ENCODE measurements around the gene SLC19A1. TPM values are rescaled to one million over a fixed set of nuclear protein-coding genes. Genes with fewer than 3 reads are reported as not detected.
A peak's percentile ranks its signal among the peaks of the same experiment; 100 is the strongest.
"Not testable (repeated sequence)": the region's sequence is repeated elsewhere in the genome, so short reads cannot be mapped to it uniquely, and the experiment has no call there.

SLC19A1 gene
- total and polyA plus RNA-seq, 4 experiments from 2014 or later: 7.4 to 9.8 (median 8.2) TPM

DNA sequence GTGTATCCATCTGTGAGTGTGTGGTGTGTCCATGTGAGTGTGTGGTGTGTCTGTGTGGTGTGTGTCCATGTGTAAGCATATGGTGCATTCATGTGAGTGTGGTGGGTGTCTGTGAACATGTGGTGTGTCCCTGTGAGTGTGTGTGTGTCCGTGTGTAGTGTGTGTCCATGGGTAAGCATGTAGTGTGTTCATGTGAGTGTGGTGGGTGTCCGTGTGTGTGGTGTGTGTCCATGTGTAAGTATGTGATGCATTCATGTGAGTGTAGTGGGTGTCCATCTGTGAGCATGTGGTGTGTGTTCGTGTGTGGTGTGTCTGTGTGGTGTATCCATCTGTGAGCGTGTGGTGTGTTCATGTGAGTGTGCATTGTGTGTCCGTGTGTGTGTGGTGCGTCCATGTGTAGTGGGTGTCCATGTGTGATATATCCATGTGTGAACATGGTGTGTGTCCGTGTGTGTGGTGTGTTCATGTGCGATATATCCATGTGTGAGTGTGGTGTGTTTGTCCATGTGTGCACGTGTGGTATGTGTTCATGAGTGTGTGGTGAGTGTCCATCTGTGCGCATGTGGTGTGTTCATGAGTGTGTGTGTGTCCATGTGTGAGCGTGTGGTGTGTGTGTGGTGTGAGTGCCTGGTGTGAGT is 12.3 kb downstream of the SLC19A1 start:
- Mint-ChIP-seq H3K4me1 (peaks cover 3 to 13% (median 10%) of the 10 kb centered on the region in 4 donors), H3K36me3 (peaks cover 3 to 13% of the 10 kb centered on the region in 2 donors), H3K4me3 (no peak overlapping the region), H3K9me3 (no peaks in the 10 kb centered on the region), H3K27me3 (no peaks in the 10 kb centered on the region), H3K27ac (no peak overlapping the region)
- Histone ChIP-seq H3K27me3 (ENCODE audit: insufficient read depth, low read length) (no peaks in the 10 kb centered on the region), H3K36me3 (ENCODE audit: insufficient read depth, low read length) (peaks cover 10% of the 10 kb centered on the region), H3K4me3 (ENCODE audit: low read length in 2 of 2) (no peak overlapping the region), H3K27ac (ENCODE audit: low read depth, low read length) (no peak overlapping the region), H3K4me1 (ENCODE audit: insufficient read depth, low read length) (peaks cover 14% of the 10 kb centered on the region), H3K9me3 (ENCODE audit: control insufficient read depth in 1 of 2, low read length in 2 of 2) (no peaks in the 10 kb centered on the region)
- CTCF ChIA-PET (ENCODE audit: partially characterized antibody): no interaction called here
- POLR2A ChIA-PET (ENCODE audit: partially characterized antibody): no interaction called here
- intact Hi-C loops (cut with micrococcal nuclease): no loop called here
- DNase-seq: peak in 1 of 5 donors; percentile 7

DNA sequence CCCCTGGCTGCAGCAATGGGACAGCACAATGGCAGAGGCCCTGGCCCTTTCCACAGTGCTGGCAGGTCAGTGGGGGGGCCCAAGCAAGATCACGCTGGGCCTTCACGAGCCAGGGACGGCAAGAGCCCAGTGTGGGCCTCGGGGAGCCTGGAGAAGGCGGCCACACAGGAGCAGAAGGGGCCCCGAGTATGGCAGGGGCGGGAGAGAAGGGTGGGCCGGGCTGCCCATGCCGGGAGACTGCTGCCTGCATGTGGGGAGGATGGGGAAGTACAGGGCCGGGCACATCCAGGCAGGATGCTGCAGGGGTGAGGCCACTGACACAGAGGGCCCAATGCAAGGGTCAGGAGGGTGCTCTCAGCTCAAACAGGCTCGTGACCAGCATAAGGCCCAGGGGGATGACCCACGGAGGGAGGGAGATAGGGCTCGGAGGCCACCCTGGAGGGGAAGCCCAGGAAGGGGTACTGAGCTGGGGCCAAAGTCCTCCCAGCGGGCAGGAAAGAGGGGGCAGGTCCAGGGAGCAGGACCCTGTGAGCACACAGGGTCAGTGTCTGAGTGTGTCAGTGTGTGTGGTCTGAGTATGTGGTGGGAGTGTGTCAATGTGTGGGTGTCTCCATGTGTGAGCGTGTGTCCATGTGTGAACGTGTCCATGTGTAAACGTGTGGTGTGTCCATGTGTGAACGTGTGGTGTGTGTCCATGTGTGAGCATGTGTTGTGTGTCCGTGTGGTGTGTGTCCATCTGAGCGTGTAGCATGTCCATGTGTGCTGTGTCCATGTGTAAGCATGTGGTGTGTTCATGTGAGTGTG is 13.1 kb downstream of the SLC19A1 start:
- Histone ChIP-seq H3K4me1 (ENCODE audit: insufficient read depth, low read length) (peaks cover 14% of the 10 kb centered on the region), H3K27ac (ENCODE audit: low read depth, low read length) (no peak overlapping the region), H3K9me3 (ENCODE audit: control insufficient read depth in 1 of 2, low read length in 2 of 2) (no peaks in the 10 kb centered on the region), H3K36me3 (ENCODE audit: insufficient read depth, low read length) (peaks cover 10% of the 10 kb centered on the region), H3K4me3 (ENCODE audit: low read length in 2 of 2) (no peak overlapping the region), H3K27me3 (ENCODE audit: insufficient read depth, low read length) (no peaks in the 10 kb centered on the region)
- POLR2A ChIA-PET (ENCODE audit: partially characterized antibody): no interaction called here
- Mint-ChIP-seq H3K9me3 (no peaks in the 10 kb centered on the region), H3K36me3 (peaks cover 3 to 13% of the 10 kb centered on the region in 2 donors), H3K27me3 (no peaks in the 10 kb centered on the region), H3K4me3 (no peak overlapping the region), H3K27ac (no peak overlapping the region), H3K4me1 (peaks cover 3 to 13% (median 10%) of the 10 kb centered on the region in 4 donors)
- CTCF ChIA-PET (ENCODE audit: partially characterized antibody): no interaction called here
- DNase-seq: peak in 1 of 5 donors; percentile 16
- intact Hi-C loops (cut with micrococcal nuclease): no loop called here

DNA sequence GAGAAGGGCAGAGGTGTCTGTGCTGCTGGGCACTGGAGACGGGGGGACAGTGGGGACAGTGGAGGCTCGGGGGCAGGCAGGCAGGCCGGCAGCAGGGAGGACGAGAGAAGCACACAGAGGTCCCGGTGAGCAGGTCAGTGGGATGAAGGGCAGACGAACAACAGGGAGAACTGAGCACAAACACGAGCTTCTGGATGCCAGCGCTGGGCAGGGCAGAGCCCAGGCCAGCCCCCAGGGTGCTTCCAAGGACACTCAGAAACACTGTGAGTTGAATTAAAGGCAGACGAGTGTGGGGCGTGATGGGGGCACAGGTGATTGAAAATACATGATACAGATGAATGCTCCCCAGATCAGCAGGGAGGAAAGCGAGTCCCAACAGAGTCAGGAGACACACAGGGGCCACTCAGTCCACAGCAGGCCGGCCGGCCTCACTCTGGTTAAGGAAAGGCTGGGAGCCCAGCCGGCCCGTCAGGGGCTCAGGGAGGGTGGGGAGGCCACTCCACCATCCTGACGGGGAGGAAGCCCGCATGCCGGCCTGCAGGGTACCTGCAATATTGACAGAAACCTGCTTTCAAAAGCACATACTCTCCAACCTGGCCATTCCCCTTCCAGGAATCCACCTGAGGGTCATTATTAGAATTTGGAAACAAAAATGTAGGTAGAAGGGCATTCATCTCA is 14.1 kb downstream of the SLC19A1 start:
- no peaks in the 10 kb centered on the region for H3K27me3 Mint-ChIP-seq
- DNase-seq: peak in 1 of 5 donors; percentile 7
- H3K9me3 Mint-ChIP-seq: no peaks in the 10 kb centered on the region
- Histone ChIP-seq H3K27me3 (ENCODE audit: insufficient read depth, low read length) (no peaks in the 10 kb centered on the region), H3K36me3 (ENCODE audit: insufficient read depth, low read length) (peaks cover 10% of the 10 kb centered on the region), H3K4me1 (ENCODE audit: insufficient read depth, low read length) (peaks cover 8% of the 10 kb centered on the region), H3K4me3 (ENCODE audit: low read length in 2 of 2) (no peak overlapping the region), H3K27ac (ENCODE audit: low read depth, low read length) (no peak overlapping the region), H3K9me3 (ENCODE audit: control insufficient read depth in 1 of 2, low read length in 2 of 2) (no peaks in the 10 kb centered on the region)
- ChIA-PET POLR2A (ENCODE audit: partially characterized antibody) (no interaction called here), CTCF (ENCODE audit: partially characterized antibody) (no interaction called here)
- H3K4me1 Mint-ChIP-seq: peaks cover 3 to 13% (median 8%) of the 10 kb centered on the region in 4 donors
- H3K36me3 Mint-ChIP-seq: peaks cover 4 to 13% of the 10 kb centered on the region in 2 donors
- intact Hi-C loops (cut with micrococcal nuclease): no loop called here
- no peak overlapping the region for H3K4me3 Mint-ChIP-seq
- H3K27ac Mint-ChIP-seq: peak overlapping the region in 1 of 7 donors; percentile 32

- intact Hi-C loops (cut with micrococcal nuclease); DNase-seq; POLR2A ChIA-PET (ENCODE audit: partially characterized antibody); H3K9me3 ChIP-seq (ENCODE audit: control insufficient read depth in 1 of 2, low read length in 2 of 2); H3K4me1 Mint-ChIP-seq; H3K27me3 Mint-ChIP-seq; CTCF ChIA-PET (ENCODE audit: partially characterized antibody); H3K4me1 ChIP-seq (ENCODE audit: insufficient read depth, low read length); H3K27ac ChIP-seq (ENCODE audit: low read depth, low read length); H3K4me3 ChIP-seq (ENCODE audit: low read length in 2 of 2); H3K9me3 Mint-ChIP-seq; H3K4me3 Mint-ChIP-seq; H3K27me3 ChIP-seq (ENCODE audit: insufficient read depth, low read length): not testable (repeated sequence)
- H3K27ac Mint-ChIP-seq: peak overlapping the region in 2 of 7 donors; percentile 32 to 55
- H3K36me3 Mint-ChIP-seq: peaks cover 12 to 17% of the 10 kb centered on the region in 2 donors
- H3K36me3 ChIP-seq (ENCODE audit: insufficient read depth, low read length): peaks cover 10% of the 10 kb centered on the region
Observed at GRCh38 chr21:45527151-45527999, 14.9 kb downstream of the SLC19A1 start.

DNA sequence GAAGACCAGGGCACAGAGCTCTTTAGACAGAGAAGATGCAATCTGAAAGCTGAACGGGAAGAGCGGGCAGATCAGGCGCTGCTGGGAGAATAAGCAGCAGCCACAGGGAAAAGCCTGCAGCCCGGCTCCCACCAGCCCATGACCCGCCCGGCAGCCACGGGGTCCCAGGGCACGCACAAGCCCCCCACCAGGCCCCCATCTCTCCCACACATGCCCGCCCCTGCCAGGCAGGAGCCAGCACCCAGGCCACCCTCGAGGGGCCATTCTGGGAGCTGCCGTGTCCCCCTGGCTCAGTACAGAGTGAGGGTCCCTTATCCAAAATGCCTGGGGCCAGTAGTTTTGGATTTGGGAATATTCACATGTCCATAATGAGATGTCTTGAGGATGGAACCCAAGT is 16.3 kb downstream of the SLC19A1 start:
- ChIA-PET POLR2A (ENCODE audit: partially characterized antibody) (no interaction called here), CTCF (ENCODE audit: partially characterized antibody) (no interaction called here)
- Mint-ChIP-seq H3K4me3 (no peak overlapping the region), H3K36me3 (peaks cover 27 to 28% of the 10 kb centered on the region in 2 donors), H3K9me3 (peaks cover 0 to 14% (median 4%) of the 10 kb centered on the region in 8 donors), H3K4me1 (no peaks in the 10 kb centered on the region), H3K27me3 (no peaks in the 10 kb centered on the region), H3K27ac (no peak overlapping the region)
- intact Hi-C loops (cut with micrococcal nuclease): no loop called here
- Histone ChIP-seq H3K27ac (ENCODE audit: low read depth, low read length) (no peak overlapping the region), H3K9me3 (ENCODE audit: control insufficient read depth in 1 of 2, low read length in 2 of 2) (no peaks in the 10 kb centered on the region), H3K4me1 (ENCODE audit: insufficient read depth, low read length) (no peaks in the 10 kb centered on the region), H3K4me3 (ENCODE audit: low read length in 2 of 2) (no peak overlapping the region), H3K27me3 (ENCODE audit: insufficient read depth, low read length) (no peaks in the 10 kb centered on the region), H3K36me3 (ENCODE audit: insufficient read depth, low read length) (peaks cover 10% of the 10 kb centered on the region)
- DNase-seq: peak in 1 of 5 donors; percentile 7

GRCh38 chr21:45525153-45525909 is 16.9 kb downstream of the SLC19A1 start:
- Mint-ChIP-seq H3K9me3 (peaks cover 0 to 19% (median 9%) of the 10 kb centered on the region in 8 donors), H3K36me3 (peaks cover 33% of the 10 kb centered on the region in 2 donors), H3K27me3 (no peaks in the 10 kb centered on the region), H3K4me1 (no peaks in the 10 kb centered on the region), H3K27ac (no peak overlapping the region), H3K4me3 (no peak overlapping the region)
- Histone ChIP-seq H3K27me3 (ENCODE audit: insufficient read depth, low read length) (no peaks in the 10 kb centered on the region), H3K9me3 (ENCODE audit: control insufficient read depth in 1 of 2, low read length in 2 of 2) (no peaks in the 10 kb centered on the region), H3K4me1 (ENCODE audit: insufficient read depth, low read length) (no peaks in the 10 kb centered on the region), H3K36me3 (ENCODE audit: insufficient read depth, low read length) (peaks cover 10% of the 10 kb centered on the region), H3K27ac (ENCODE audit: low read depth, low read length) (no peak overlapping the region), H3K4me3 (ENCODE audit: low read length in 2 of 2) (no peak overlapping the region)
- DNase-seq: peak in 1 of 5 donors; percentile 11
- ChIA-PET POLR2A (ENCODE audit: partially characterized antibody) (no interaction called here), CTCF (ENCODE audit: partially characterized antibody) (no interaction called here)
- intact Hi-C loops (cut with micrococcal nuclease): no loop called here
